Measurements from ENCODE around the gene PNPLA1.

Gene PNPLA1

GRCh38 chr6:36244641-36245280 is 25.1 kb upstream of the PNPLA1 start:
- H2AFZ ChIP-seq (ENCODE audit: low read length), result no peak overlapping the region
- TF ChIP-seq CTCF (IDR thresholded peaks at IDR 0.05; ENCODE audit: low read length) (no peak), EZH2 (optimal IDR thresholded peaks at IDR 0.05; ENCODE audit: low read depth, low read length) (no peak), EZH2phosphoT487 (IDR thresholded peaks at IDR 0.05; ENCODE audit: low read length) (no peak)
- H3K4me3 ChIP-seq (ENCODE audit: low read length), result no peak overlapping the region
- no peaks in the 10 kb centered on the region for H3K4me1 ChIP-seq (ENCODE audit: low read length)
- no peak overlapping the region for H3K27ac ChIP-seq (ENCODE audit: low read length)
- no peaks in the 10 kb centered on the region for H3K79me2 ChIP-seq (ENCODE audit: low read length)
- DNase-seq, result no peak
- no peaks in the 10 kb centered on the region for H3F3A ChIP-seq (ENCODE audit: insufficient read depth, low read length)
- H3K4me2 ChIP-seq (ENCODE audit: low read depth, low read length), result no peak overlapping the region
- no peaks in the 10 kb centered on the region for H3K27me3 ChIP-seq (replicated peaks; ENCODE audit: insufficient read depth, low read length)
- H3K9ac ChIP-seq (ENCODE audit: low read length), result no peak overlapping the region
- no peaks in the 10 kb centered on the region for H3K9me3 ChIP-seq (replicated peaks; ENCODE audit: insufficient read depth, low read length)
- no peaks in the 10 kb centered on the region for H3K9me2 ChIP-seq (replicated peaks; ENCODE audit: insufficient read depth, low read length)
- H4K20me1 ChIP-seq (ENCODE audit: insufficient read depth, low read length), result no peaks in the 10 kb centered on the region
- no peaks in the 10 kb centered on the region for H3K36me3 ChIP-seq (replicated peaks; ENCODE audit: insufficient read depth, low read length)

- TF ChIP-seq EZH2phosphoT487 (IDR thresholded peaks at IDR 0.05; ENCODE audit: low read length) (no peak), EZH2 (optimal IDR thresholded peaks at IDR 0.05; ENCODE audit: low read depth, low read length) (no peak), CTCF (IDR thresholded peaks at IDR 0.05; ENCODE audit: low read length) (no peak)
- Histone ChIP-seq H3F3A (ENCODE audit: insufficient read depth, low read length) (no peaks in the 10 kb centered on the region), H4K20me1 (ENCODE audit: insufficient read depth, low read length) (no peaks in the 10 kb centered on the region), H3K79me2 (ENCODE audit: low read length) (no peaks in the 10 kb centered on the region), H3K27ac (ENCODE audit: low read length) (no peak overlapping the region), H3K36me3 (replicated peaks; ENCODE audit: insufficient read depth, low read length) (no peaks in the 10 kb centered on the region), H3K9me3 (replicated peaks; ENCODE audit: insufficient read depth, low read length) (no peaks in the 10 kb centered on the region), H3K27me3 (replicated peaks; ENCODE audit: insufficient read depth, low read length) (no peaks in the 10 kb centered on the region), H3K4me1 (ENCODE audit: low read length) (no peaks in the 10 kb centered on the region), H3K4me2 (ENCODE audit: low read depth, low read length) (no peak overlapping the region), H3K4me3 (ENCODE audit: low read length) (no peak overlapping the region), H3K9me2 (replicated peaks; ENCODE audit: insufficient read depth, low read length) (no peaks in the 10 kb centered on the region), H2AFZ (ENCODE audit: low read length) (no peak overlapping the region), H3K9ac (ENCODE audit: low read length) (no peak overlapping the region)
- DNase-seq, result no peak
Observed at GRCh38 chr6:36245572-36246061, 24.2 kb upstream of the PNPLA1 start.

GRCh38 chr6:36246506-36247268 is 23.2 kb upstream of the PNPLA1 start:
- H3K36me3 ChIP-seq (replicated peaks; ENCODE audit: insufficient read depth, low read length), result no peaks in the 10 kb centered on the region
- H2AFZ ChIP-seq (ENCODE audit: low read length), result no peak overlapping the region
- H3K4me3 ChIP-seq (ENCODE audit: low read length), result no peak overlapping the region
- no peaks in the 10 kb centered on the region for H3K9me3 ChIP-seq (replicated peaks; ENCODE audit: insufficient read depth, low read length)
- no peaks in the 10 kb centered on the region for H4K20me1 ChIP-seq (ENCODE audit: insufficient read depth, low read length)
- H3K9me2 ChIP-seq (replicated peaks; ENCODE audit: insufficient read depth, low read length), result no peaks in the 10 kb centered on the region
- H3K27ac ChIP-seq (ENCODE audit: low read length), result no peak overlapping the region
- TF ChIP-seq EZH2phosphoT487 (IDR thresholded peaks at IDR 0.05; ENCODE audit: low read length), result no peak
- no peak for DNase-seq
- H3K9ac ChIP-seq (ENCODE audit: low read length), result no peak overlapping the region
- no peaks in the 10 kb centered on the region for H3K4me1 ChIP-seq (ENCODE audit: low read length)
- H3K27me3 ChIP-seq (replicated peaks; ENCODE audit: insufficient read depth, low read length), result no peaks in the 10 kb centered on the region
- H3F3A ChIP-seq (ENCODE audit: insufficient read depth, low read length), result no peaks in the 10 kb centered on the region
- H3K79me2 ChIP-seq (ENCODE audit: low read length), result no peaks in the 10 kb centered on the region
- H3K4me2 ChIP-seq (ENCODE audit: low read depth, low read length), result no peak overlapping the region

- Histone ChIP-seq H3K79me2 (ENCODE audit: low read length) (no peaks in the 10 kb centered on the region), H3K4me2 (ENCODE audit: low read depth, low read length) (no peak overlapping the region), H3K9me3 (replicated peaks; ENCODE audit: insufficient read depth, low read length) (no peaks in the 10 kb centered on the region), H3K9ac (ENCODE audit: low read length) (no peak overlapping the region), H3K4me3 (ENCODE audit: low read length) (no peak overlapping the region), H3K4me1 (ENCODE audit: low read length) (no peaks in the 10 kb centered on the region), H4K20me1 (ENCODE audit: insufficient read depth, low read length) (no peaks in the 10 kb centered on the region), H3F3A (ENCODE audit: insufficient read depth, low read length) (no peaks in the 10 kb centered on the region), H3K9me2 (replicated peaks; ENCODE audit: insufficient read depth, low read length) (no peaks in the 10 kb centered on the region), H3K36me3 (replicated peaks; ENCODE audit: insufficient read depth, low read length) (no peaks in the 10 kb centered on the region), H3K27ac (ENCODE audit: low read length) (no peak overlapping the region), H2AFZ (ENCODE audit: low read length) (no peak overlapping the region), H3K27me3 (replicated peaks; ENCODE audit: insufficient read depth, low read length) (no peaks in the 10 kb centered on the region)
- no peak for DNase-seq
- TF ChIP-seq EZH2 (optimal IDR thresholded peaks at IDR 0.05; ENCODE audit: low read depth, low read length) (no peak), EZH2phosphoT487 (IDR thresholded peaks at IDR 0.05; ENCODE audit: low read length) (no peak)
Observed at GRCh38 chr6:36247693-36248092, 22.2 kb upstream of the PNPLA1 start.
